HG02763 (cell line): ENCODE measurements around the gene PTAR1.
A peak's percentile ranks its signal among the peaks of the same experiment; 100 is the strongest.

ENCODE experiments used
- ATAC-seq: cut with Tn5 transposase; IDR thresholded peaks from one replicate; pipeline ENCODE4 v1.9.1; 2021; ENCODE audit warnings: mild to moderate bottlenecking, moderate library complexity; ENCODE audit not compliant: unreplicated experiment

Gene PTAR1

GRCh38 chr9:69674716-69675438 lies 84.9 kb downstream of the PTAR1 start:
- ATAC-seq = no peak

GRCh38 chr9:69674112-69674685 lies 85.6 kb downstream of the PTAR1 start:
- no peak for ATAC-seq

GRCh38 chr9:69673311-69673640 lies 86.5 kb downstream of the PTAR1 start:
- no peak for ATAC-seq

GRCh38 chr9:69672596-69673310 lies 87.1 kb downstream of the PTAR1 start:
- peak; percentile 88 for ATAC-seq

- ATAC-seq = peak; percentile 42
Measured at GRCh38 chr9:69671879-69672595, 87.8 kb downstream of the PTAR1 start, which contains the start of gene APBA1. Gene APBA1 (minus strand): TSS chr9:69672371.

- no peak for ATAC-seq
Measured at GRCh38 chr9:69671311-69671878, 88.4 kb downstream of the PTAR1 start.

- no peak for ATAC-seq
Measured at GRCh38 chr9:69667306-69667705, 92.5 kb downstream of the PTAR1 start.

GRCh38 chr9:69660304-69660703 lies 99.5 kb downstream of the PTAR1 start:
- ATAC-seq = no peak
